Endodermal cell (in vitro differentiated cells): ENCODE measurements around the gene RALA. TPM values are rescaled to one million over a fixed set of nuclear protein-coding genes. Genes with fewer than 3 reads are reported as not detected.

Experiments used
- DNase-seq: peaks from one replicate; pipeline ENCODE4 v3.0.0-alpha.2; 2017
- H3K27ac ChIP-seq: 2 replicates; pipeline ENCODE4 v1.5.1; 2013; ENCODE audit warnings: mild to moderate bottlenecking, low read depth, low read length, moderate library complexity
- H3K27me3 ChIP-seq: 2 replicates; pipeline ENCODE4 v1.6.1; 2013; ENCODE audit warnings: mild to moderate bottlenecking, low read length, moderate library complexity; ENCODE audit not compliant: insufficient read depth, control insufficient read depth, poor library complexity, severe bottlenecking
- H3K36me3 ChIP-seq: 2 replicates; pipeline ENCODE4 v1.7.0; 2013; ENCODE audit warnings: mild to moderate bottlenecking, low read length, moderate library complexity; ENCODE audit not compliant: control insufficient read depth, insufficient read depth
- H3K4me1 ChIP-seq: one replicate; pipeline ENCODE4 v1.7.0; 2013; ENCODE audit warnings: low read length; ENCODE audit not compliant: control insufficient read depth, insufficient read depth
- H3K4me3 ChIP-seq: 2 replicates; pipeline ENCODE4 v1.5.1; 2013; ENCODE audit warnings: mild to moderate bottlenecking, low read length, moderate library complexity
- H3K9ac ChIP-seq: 2 replicates; pipeline ENCODE4 v1.6.1; 2013; ENCODE audit warnings: mild to moderate bottlenecking, low read length, moderate library complexity; ENCODE audit not compliant: poor library complexity, severe bottlenecking; ENCODE audit errors: extremely low read depth
- H3K9me3 ChIP-seq: 2 replicates; pipeline ENCODE4 v1.6.1; 2013; ENCODE audit warnings: mild to moderate bottlenecking, low read length, moderate library complexity; ENCODE audit not compliant: control insufficient read depth
- H3K27ac Mint-ChIP-seq: 2 replicates; pipeline ENCODE4 v1.8.0; 2020; ENCODE audit warnings: mixed read lengths
- H3K27me3 Mint-ChIP-seq: 2 replicates; pipeline ENCODE4 v1.8.0; 2021; ENCODE audit warnings: mild to moderate bottlenecking, mixed read lengths; ENCODE audit not compliant: insufficient read depth
- H3K36me3 Mint-ChIP-seq: 2 replicates; pipeline ENCODE4 v1.8.0; 2020; ENCODE audit warnings: low read depth, mixed read lengths
- H3K4me1 Mint-ChIP-seq: 2 replicates; pipeline ENCODE4 v1.8.0; 2020; ENCODE audit warnings: mixed read lengths
- H3K4me3 Mint-ChIP-seq: 2 replicates; pipeline ENCODE4 v1.8.0; 2020; ENCODE audit warnings: mild to moderate bottlenecking, moderate library complexity, mixed read lengths
- H3K9me3 Mint-ChIP-seq: 2 replicates; pipeline ENCODE4 v1.8.0; 2020; ENCODE audit warnings: mild to moderate bottlenecking, mixed read lengths
- CTCF ChIP-seq: fragments of 200-600 bp; sonication (generic); conservative IDR thresholded peaks from 2 replicates; pipeline ENCODE4 v1.5.0; 2021; ENCODE audit warnings: antibody characterized with exemption, mild to moderate bottlenecking
- WGBS, 2 experiments: methylation state at CpG; one replicate each; pipeline versions ENCODE4 v1.1.5 to v1.1.7; 2013; ENCODE audit warnings: missing lambda C conversion rate in 2 of 2, mixed read lengths in 1 of 2; ENCODE audit not compliant: insufficient coverage in 1 of 2, insufficient read length in 1 of 2; 5-methylcytosine and 5-hydroxymethylcytosine counted together
- total RNA-seq, 2 donors: library from RNA; stranded (reverse); fragmentation: NEBNext Ultra II Directional in 1 of 2; extraction: Animal tissue kit (Norgen Biotek cat#: 25700) in 1 of 2; gene quantifications; 2 replicates in 1 of 2; 3 replicates in 1 of 2; pipeline ENCODE4 v1.2.1, GENCODE V29; 2021

The RALA gene
- total RNA-seq, 2 donors from 2014 or later = 43.9 to 46.4 TPM

GRCh38 chr7:39589323-39590111 lies 33.9 kb upstream of the RALA start:
- 55 to 57% methylated on average over 4 to 7 of the region's 7 CpGs for WGBS, 2 experiments
- Mint-ChIP-seq H3K36me3 (no peaks in the 10 kb centered on the region), H3K9me3 (no peaks in the 10 kb centered on the region), H3K27me3 (no peaks in the 10 kb centered on the region), H3K4me1 (peaks cover 4% of the 10 kb centered on the region), H3K27ac (peak overlapping the region; percentile 9), H3K4me3 (no peak overlapping the region)
- H3K27ac ChIP-seq = no peak overlapping the region
- no peaks in the 10 kb centered on the region for H3K36me3 ChIP-seq
- peaks cover 14% of the 10 kb centered on the region for H3K9me3 ChIP-seq
- TF ChIP-seq CTCF = no peak
- no peak overlapping the region for H3K9ac ChIP-seq
- DNase-seq = peak; percentile 80
- no peaks in the 10 kb centered on the region for H3K27me3 ChIP-seq
- H3K4me1 ChIP-seq = no peaks in the 10 kb centered on the region
- H3K4me3 ChIP-seq = peak overlapping the region; percentile 12

- Mint-ChIP-seq H3K36me3 (no peaks in the 10 kb centered on the region), H3K27ac (no peak overlapping the region), H3K27me3 (no peaks in the 10 kb centered on the region), H3K4me1 (peaks cover 4% of the 10 kb centered on the region), H3K9me3 (no peaks in the 10 kb centered on the region), H3K4me3 (no peak overlapping the region)
- peaks cover 14% of the 10 kb centered on the region for H3K9me3 ChIP-seq
- no peak for DNase-seq
- H3K4me3 ChIP-seq = no peak overlapping the region
- no peaks in the 10 kb centered on the region for H3K4me1 ChIP-seq
- 63 to 66% methylated on average over 2 of the region's 2 CpGs for WGBS, 2 experiments
- H3K27me3 ChIP-seq = no peaks in the 10 kb centered on the region
- TF ChIP-seq CTCF = no peak
- H3K9ac ChIP-seq = no peak overlapping the region
- no peaks in the 10 kb centered on the region for H3K36me3 ChIP-seq
- no peak overlapping the region for H3K27ac ChIP-seq
Measured at GRCh38 chr7:39592586-39592985, 30.8 kb upstream of the RALA start.

GRCh38 chr7:39594988-39595620 lies 28.3 kb upstream of the RALA start:
- no peaks in the 10 kb centered on the region for H3K36me3 Mint-ChIP-seq
- no peak overlapping the region for H3K27ac Mint-ChIP-seq
- no peaks in the 10 kb centered on the region for H3K27me3 Mint-ChIP-seq
- Histone ChIP-seq H3K9me3 (peaks cover 14% of the 10 kb centered on the region), H3K27me3 (no peaks in the 10 kb centered on the region), H3K9ac (no peak overlapping the region), H3K27ac (no peak overlapping the region), H3K4me3 (no peak overlapping the region), H3K4me1 (no peaks in the 10 kb centered on the region), H3K36me3 (no peaks in the 10 kb centered on the region)
- H3K9me3 Mint-ChIP-seq = no peaks in the 10 kb centered on the region
- no peak overlapping the region for H3K4me3 Mint-ChIP-seq
- no peak for TF ChIP-seq CTCF
- DNase-seq = no peak
- WGBS, 2 experiments = 94 to 100% methylated on average over 1 to 5 of the region's 5 CpGs
- no peaks in the 10 kb centered on the region for H3K4me1 Mint-ChIP-seq
